ENCODE measurements around the gene KLHL29.

KLHL29 gene

DNA sequence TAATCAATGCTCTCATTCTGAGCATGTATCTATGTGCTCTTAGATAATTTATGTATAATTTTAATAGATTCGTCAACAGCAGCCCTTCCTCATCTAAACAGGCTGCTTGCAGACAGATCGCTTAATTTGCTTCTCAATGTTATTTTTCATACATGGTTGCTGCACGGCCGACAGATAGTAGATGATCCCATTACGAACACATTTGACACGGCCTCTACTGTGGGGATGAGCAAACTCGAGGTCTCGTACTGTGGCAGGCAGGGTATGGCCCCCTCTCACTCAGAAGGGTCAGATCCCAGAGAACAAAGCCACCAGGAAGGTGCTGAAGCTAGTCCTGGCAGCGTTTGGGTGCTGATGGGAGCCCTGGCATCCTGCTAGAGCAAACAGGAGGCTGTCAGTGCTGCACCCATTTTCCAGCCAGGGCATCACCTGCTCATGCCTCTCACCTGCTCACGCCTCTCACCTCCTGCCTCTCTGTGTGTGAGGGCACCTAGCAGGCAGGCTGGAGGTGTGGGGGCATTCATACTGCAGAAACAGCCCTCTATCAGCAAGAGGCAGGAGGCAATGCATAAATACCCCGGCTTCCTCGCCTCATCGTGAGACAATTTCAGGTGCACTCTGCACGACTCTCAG lies 80.0 kb downstream of the KLHL29 start:
- no peaks in the 10 kb centered on the region for H3K27me3 ChIP-seq (ENCODE audit: control insufficient read depth in 2 of 2, insufficient read depth in 2 of 2, low read length in 2 of 2)
- H3K4me3 ChIP-seq (ENCODE audit: low read length in 2 of 2) = no peak overlapping the region
- H3K27ac ChIP-seq (ENCODE audit: low read depth in 2 of 2, low read length in 2 of 2) = no peak overlapping the region
- H3K4me1 ChIP-seq (ENCODE audit: control insufficient read depth in 2 of 2, insufficient read depth in 2 of 2, low read length in 2 of 2) = no peaks in the 10 kb centered on the region
- H3K9ac ChIP-seq (ENCODE audit: low read depth in 1 of 2, low read length in 2 of 2) = no peak overlapping the region
- no peaks in the 10 kb centered on the region for H3K9me3 ChIP-seq (ENCODE audit: control insufficient read depth in 2 of 2, low read length in 2 of 2)
- H3K36me3 ChIP-seq (ENCODE audit: control insufficient read depth in 2 of 2, insufficient read depth in 2 of 2, low read length in 2 of 2) = no peaks in the 10 kb centered on the region

DNA sequence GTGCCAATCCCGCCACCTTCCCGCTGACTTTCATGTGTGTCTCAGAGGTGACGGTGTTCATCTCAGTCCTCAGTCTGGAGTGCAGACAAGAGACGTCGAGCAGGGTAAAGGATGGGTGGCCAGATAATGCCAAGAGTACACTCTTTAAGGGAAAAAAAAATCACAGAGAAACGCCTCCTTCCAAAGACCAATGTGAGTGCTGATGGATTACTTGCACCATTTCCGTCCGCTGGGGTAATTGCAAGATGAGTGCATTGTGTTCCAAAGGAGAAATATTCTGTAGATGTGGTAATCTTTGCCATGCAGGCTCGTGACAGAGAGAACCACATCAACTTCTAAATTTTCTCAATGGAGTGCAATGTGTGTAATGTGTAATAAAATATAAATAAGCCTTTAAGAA lies 81.0 kb downstream of the KLHL29 start:
- Histone ChIP-seq H3K9me3 (ENCODE audit: control insufficient read depth in 2 of 2, low read length in 2 of 2) (no peaks in the 10 kb centered on the region), H3K36me3 (ENCODE audit: control insufficient read depth in 2 of 2, insufficient read depth in 2 of 2, low read length in 2 of 2) (no peaks in the 10 kb centered on the region), H3K9ac (ENCODE audit: low read depth in 1 of 2, low read length in 2 of 2) (no peak overlapping the region), H3K27me3 (ENCODE audit: control insufficient read depth in 2 of 2, insufficient read depth in 2 of 2, low read length in 2 of 2) (no peaks in the 10 kb centered on the region), H3K4me1 (ENCODE audit: control insufficient read depth in 2 of 2, insufficient read depth in 2 of 2, low read length in 2 of 2) (no peaks in the 10 kb centered on the region), H3K4me3 (ENCODE audit: low read length in 2 of 2) (no peak overlapping the region), H3K27ac (ENCODE audit: low read depth in 2 of 2, low read length in 2 of 2) (no peak overlapping the region)

DNA sequence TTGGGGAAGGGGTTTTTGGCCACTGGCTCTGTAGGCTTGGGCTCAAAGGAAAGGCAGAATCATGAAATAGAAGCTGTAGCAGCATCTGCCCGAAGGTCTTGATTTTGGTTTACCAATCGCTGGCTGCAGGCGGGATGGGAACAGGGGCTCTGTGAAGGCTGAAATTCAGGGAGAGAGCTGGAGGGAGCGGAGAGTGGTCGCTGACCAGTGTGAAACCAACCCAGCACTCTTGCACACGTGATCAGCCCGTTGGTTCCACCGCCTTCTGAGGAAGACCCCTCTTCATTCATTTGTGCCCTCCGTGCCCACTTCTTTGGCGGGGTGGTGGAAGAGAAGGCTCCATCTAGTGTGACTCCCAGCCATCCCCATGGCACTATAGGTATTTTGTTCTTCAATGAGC lies 82.6 kb downstream of the KLHL29 start:
- H3K36me3 ChIP-seq (ENCODE audit: control insufficient read depth in 2 of 2, insufficient read depth in 2 of 2, low read length in 2 of 2) = no peaks in the 10 kb centered on the region
- H3K4me1 ChIP-seq (ENCODE audit: control insufficient read depth in 2 of 2, insufficient read depth in 2 of 2, low read length in 2 of 2) = no peaks in the 10 kb centered on the region
- H3K27ac ChIP-seq (ENCODE audit: low read depth in 2 of 2, low read length in 2 of 2) = no peak overlapping the region
- no peak overlapping the region for H3K4me3 ChIP-seq (ENCODE audit: low read length in 2 of 2)
- no peak overlapping the region for H3K9ac ChIP-seq (ENCODE audit: low read depth in 1 of 2, low read length in 2 of 2)
- H3K9me3 ChIP-seq (ENCODE audit: control insufficient read depth in 2 of 2, low read length in 2 of 2) = no peaks in the 10 kb centered on the region
- no peaks in the 10 kb centered on the region for H3K27me3 ChIP-seq (ENCODE audit: control insufficient read depth in 2 of 2, insufficient read depth in 2 of 2, low read length in 2 of 2)

DNA sequence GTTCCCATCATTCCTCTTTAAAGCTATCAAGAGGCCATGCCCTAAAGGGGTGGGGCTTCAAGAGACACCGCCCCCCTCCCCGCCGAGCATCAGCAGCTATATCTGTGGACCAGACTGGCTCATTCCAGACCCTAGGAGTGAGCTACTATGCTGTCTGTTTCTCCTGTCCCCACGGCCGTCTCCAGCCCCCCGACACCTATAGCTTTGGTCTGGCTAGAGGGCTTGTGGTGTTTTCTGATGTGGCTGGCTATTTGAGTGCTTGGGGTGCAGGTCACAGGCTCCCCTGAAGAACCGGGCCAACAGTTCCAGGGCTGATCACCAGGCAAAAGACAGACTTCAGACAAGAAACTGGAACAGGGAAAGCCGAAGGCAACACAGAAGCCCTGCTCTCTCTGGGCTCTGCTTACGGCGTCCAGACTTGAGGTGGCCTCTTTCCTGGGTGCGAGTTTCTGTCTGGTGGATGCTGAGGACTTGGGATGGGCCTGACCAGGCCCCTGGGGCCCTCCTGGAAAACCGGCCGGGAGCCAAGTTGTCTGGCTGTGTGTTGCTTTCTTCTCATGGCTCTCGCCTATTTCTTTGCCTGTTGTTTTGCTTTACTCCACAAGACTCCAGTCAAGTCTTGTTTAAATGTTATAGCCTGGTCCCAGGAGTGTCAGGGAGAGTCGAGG lies 83.6 kb downstream of the KLHL29 start:
- Histone ChIP-seq H3K9me3 (ENCODE audit: control insufficient read depth in 2 of 2, low read length in 2 of 2) (no peaks in the 10 kb centered on the region), H3K27me3 (ENCODE audit: control insufficient read depth in 2 of 2, insufficient read depth in 2 of 2, low read length in 2 of 2) (no peaks in the 10 kb centered on the region), H3K9ac (ENCODE audit: low read depth in 1 of 2, low read length in 2 of 2) (no peak overlapping the region), H3K27ac (ENCODE audit: low read depth in 2 of 2, low read length in 2 of 2) (no peak overlapping the region), H3K36me3 (ENCODE audit: control insufficient read depth in 2 of 2, insufficient read depth in 2 of 2, low read length in 2 of 2) (no peaks in the 10 kb centered on the region), H3K4me3 (ENCODE audit: low read length in 2 of 2) (no peak overlapping the region), H3K4me1 (ENCODE audit: control insufficient read depth in 2 of 2, insufficient read depth in 2 of 2, low read length in 2 of 2) (no peaks in the 10 kb centered on the region)

DNA sequence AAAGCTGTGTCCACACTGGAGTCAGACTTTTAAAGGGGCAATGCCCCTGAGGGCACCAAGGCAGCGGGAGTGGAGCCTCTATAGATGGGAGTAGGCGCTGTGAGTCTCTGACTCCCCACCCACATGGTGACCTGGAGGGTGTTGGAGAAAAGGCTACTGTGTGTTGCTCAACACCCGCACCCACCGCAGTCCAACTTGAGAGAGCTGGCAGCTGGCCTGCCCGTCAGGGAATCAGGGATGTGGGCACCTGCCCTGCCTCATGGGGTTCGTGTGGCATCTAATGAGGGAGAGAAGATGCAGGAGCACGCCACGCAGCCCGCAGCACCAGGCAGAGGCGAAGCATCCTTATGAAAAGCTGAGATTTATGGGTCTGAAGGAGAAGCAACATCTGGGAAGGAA lies 84.2 kb downstream of the KLHL29 start:
- Histone ChIP-seq H3K27ac (ENCODE audit: low read depth in 2 of 2, low read length in 2 of 2) (no peak overlapping the region), H3K36me3 (ENCODE audit: control insufficient read depth in 2 of 2, insufficient read depth in 2 of 2, low read length in 2 of 2) (no peaks in the 10 kb centered on the region)

DNA sequence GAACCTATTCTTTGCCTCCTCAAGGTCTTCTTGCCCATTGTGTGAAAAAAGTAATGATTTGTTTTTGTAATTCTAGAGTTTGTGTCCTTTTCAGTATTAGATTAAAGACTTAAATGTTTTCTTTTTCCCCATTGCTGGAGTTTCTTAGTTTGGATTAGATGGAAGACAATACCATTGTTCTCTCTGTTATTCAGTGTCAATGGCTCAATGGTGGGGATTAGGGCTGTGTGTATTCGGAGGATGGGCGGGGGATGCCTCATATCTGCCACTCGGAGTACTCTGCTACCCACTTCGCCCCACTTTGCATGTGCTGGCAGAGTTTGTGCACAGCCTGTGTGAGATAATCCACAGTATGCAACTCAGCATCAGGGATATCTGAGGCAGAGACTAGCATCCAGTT lies 90.1 kb downstream of the KLHL29 start:
- Histone ChIP-seq H3K27me3 (ENCODE audit: control insufficient read depth in 2 of 2, insufficient read depth in 2 of 2, low read length in 2 of 2) (no peaks in the 10 kb centered on the region), H3K27ac (ENCODE audit: low read depth in 2 of 2, low read length in 2 of 2) (no peak overlapping the region), H3K36me3 (ENCODE audit: control insufficient read depth in 2 of 2, insufficient read depth in 2 of 2, low read length in 2 of 2) (no peaks in the 10 kb centered on the region), H3K9me3 (ENCODE audit: control insufficient read depth in 2 of 2, low read length in 2 of 2) (no peaks in the 10 kb centered on the region), H3K9ac (ENCODE audit: low read depth in 1 of 2, low read length in 2 of 2) (no peak overlapping the region), H3K4me1 (ENCODE audit: control insufficient read depth in 2 of 2, insufficient read depth in 2 of 2, low read length in 2 of 2) (no peaks in the 10 kb centered on the region), H3K4me3 (ENCODE audit: low read length in 2 of 2) (no peak overlapping the region)

More for the DNA sequence above, 84.2 kb downstream of the KLHL29 start:
- no peak overlapping the region for H3K4me3 ChIP-seq (ENCODE audit: low read length in 2 of 2)
- no peaks in the 10 kb centered on the region for H3K4me1 ChIP-seq (ENCODE audit: control insufficient read depth in 2 of 2, insufficient read depth in 2 of 2, low read length in 2 of 2)
- H3K27me3 ChIP-seq (ENCODE audit: control insufficient read depth in 2 of 2, insufficient read depth in 2 of 2, low read length in 2 of 2) = no peaks in the 10 kb centered on the region
- H3K9me3 ChIP-seq (ENCODE audit: control insufficient read depth in 2 of 2, low read length in 2 of 2) = no peaks in the 10 kb centered on the region
- H3K9ac ChIP-seq (ENCODE audit: low read depth in 1 of 2, low read length in 2 of 2) = no peak overlapping the region

DNA sequence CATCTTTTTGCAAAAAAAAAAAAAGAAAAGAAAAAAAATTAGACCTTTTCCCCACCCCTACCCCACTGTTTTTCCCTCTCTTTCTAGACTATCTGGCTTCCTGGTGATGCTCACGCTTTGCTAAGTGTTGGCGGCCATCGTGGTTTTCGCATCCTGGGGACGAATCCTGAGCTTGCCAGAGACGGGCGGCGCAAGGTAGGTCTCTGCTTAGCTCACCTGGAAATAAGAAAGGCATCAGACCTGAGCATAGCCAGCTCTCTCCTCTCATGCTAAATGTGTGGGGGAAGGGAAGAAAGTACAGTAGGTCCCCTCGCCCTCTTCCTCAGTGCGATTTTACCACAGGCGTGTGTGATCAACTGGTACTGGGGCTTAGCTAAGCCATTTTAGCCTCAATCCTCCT lies 90.5 kb downstream of the KLHL29 start:
- H3K27me3 ChIP-seq (ENCODE audit: control insufficient read depth in 2 of 2, insufficient read depth in 2 of 2, low read length in 2 of 2) = no peaks in the 10 kb centered on the region
- H3K9ac ChIP-seq (ENCODE audit: low read depth in 1 of 2, low read length in 2 of 2) = no peak overlapping the region
- H3K36me3 ChIP-seq (ENCODE audit: control insufficient read depth in 2 of 2, insufficient read depth in 2 of 2, low read length in 2 of 2) = no peaks in the 10 kb centered on the region
- H3K27ac ChIP-seq (ENCODE audit: low read depth in 2 of 2, low read length in 2 of 2) = no peak overlapping the region
- no peaks in the 10 kb centered on the region for H3K9me3 ChIP-seq (ENCODE audit: control insufficient read depth in 2 of 2, low read length in 2 of 2)
- no peaks in the 10 kb centered on the region for H3K4me1 ChIP-seq (ENCODE audit: control insufficient read depth in 2 of 2, insufficient read depth in 2 of 2, low read length in 2 of 2)
- no peak overlapping the region for H3K4me3 ChIP-seq (ENCODE audit: low read length in 2 of 2)

DNA sequence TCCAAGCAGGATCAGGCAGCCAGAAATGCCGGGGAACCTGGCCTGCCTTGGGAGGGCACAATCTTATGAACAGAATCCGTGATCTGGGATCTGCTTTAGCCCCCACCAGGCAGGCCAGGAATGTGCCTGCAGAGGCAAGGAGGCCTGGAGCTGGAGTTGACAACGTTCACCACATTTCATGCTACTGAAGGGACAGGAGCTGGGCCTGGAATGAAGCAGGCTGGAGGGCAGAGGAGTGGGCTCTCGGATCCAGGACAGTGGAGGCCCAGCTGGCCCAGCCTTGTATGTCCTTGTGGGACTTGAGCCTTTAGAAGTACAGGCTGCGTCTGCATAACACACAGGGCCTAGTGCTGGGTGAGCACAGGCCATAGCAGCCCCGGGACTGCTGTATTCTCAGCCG lies 91.8 kb downstream of the KLHL29 start:
- Histone ChIP-seq H3K9ac (ENCODE audit: low read depth in 1 of 2, low read length in 2 of 2) (no peak overlapping the region), H3K9me3 (ENCODE audit: control insufficient read depth in 2 of 2, low read length in 2 of 2) (no peaks in the 10 kb centered on the region), H3K4me3 (ENCODE audit: low read length in 2 of 2) (no peak overlapping the region), H3K4me1 (ENCODE audit: control insufficient read depth in 2 of 2, insufficient read depth in 2 of 2, low read length in 2 of 2) (no peaks in the 10 kb centered on the region), H3K27ac (ENCODE audit: low read depth in 2 of 2, low read length in 2 of 2) (no peak overlapping the region), H3K27me3 (ENCODE audit: control insufficient read depth in 2 of 2, insufficient read depth in 2 of 2, low read length in 2 of 2) (no peaks in the 10 kb centered on the region), H3K36me3 (ENCODE audit: control insufficient read depth in 2 of 2, insufficient read depth in 2 of 2, low read length in 2 of 2) (no peaks in the 10 kb centered on the region)

DNA sequence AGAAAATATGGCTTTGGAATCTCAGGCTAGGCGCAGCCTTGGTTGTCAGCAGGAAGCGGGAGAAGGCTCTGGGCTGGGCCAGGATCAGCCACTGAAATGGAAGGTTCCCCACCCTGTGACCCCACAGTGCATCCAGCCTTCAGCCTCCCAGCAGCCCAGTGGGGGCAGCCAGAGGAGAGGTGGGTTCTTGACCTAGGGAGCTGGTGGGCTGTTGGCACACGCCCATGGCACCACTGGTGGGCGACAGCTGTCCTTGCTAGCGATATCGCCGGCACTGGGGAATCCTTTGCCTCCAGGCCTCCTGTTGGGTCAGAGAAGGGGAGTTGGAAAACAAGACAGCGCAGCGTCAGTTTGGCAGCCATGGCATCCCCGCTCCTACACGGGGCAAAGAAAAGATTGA lies 92.4 kb downstream of the KLHL29 start:
- Histone ChIP-seq H3K9me3 (ENCODE audit: control insufficient read depth in 2 of 2, low read length in 2 of 2) (no peaks in the 10 kb centered on the region), H3K36me3 (ENCODE audit: control insufficient read depth in 2 of 2, insufficient read depth in 2 of 2, low read length in 2 of 2) (no peaks in the 10 kb centered on the region), H3K27me3 (ENCODE audit: control insufficient read depth in 2 of 2, insufficient read depth in 2 of 2, low read length in 2 of 2) (no peaks in the 10 kb centered on the region), H3K27ac (ENCODE audit: low read depth in 2 of 2, low read length in 2 of 2) (no peak overlapping the region), H3K4me1 (ENCODE audit: control insufficient read depth in 2 of 2, insufficient read depth in 2 of 2, low read length in 2 of 2) (no peaks in the 10 kb centered on the region), H3K4me3 (ENCODE audit: low read length in 2 of 2) (no peak overlapping the region), H3K9ac (ENCODE audit: low read depth in 1 of 2, low read length in 2 of 2) (no peak overlapping the region)

DNA sequence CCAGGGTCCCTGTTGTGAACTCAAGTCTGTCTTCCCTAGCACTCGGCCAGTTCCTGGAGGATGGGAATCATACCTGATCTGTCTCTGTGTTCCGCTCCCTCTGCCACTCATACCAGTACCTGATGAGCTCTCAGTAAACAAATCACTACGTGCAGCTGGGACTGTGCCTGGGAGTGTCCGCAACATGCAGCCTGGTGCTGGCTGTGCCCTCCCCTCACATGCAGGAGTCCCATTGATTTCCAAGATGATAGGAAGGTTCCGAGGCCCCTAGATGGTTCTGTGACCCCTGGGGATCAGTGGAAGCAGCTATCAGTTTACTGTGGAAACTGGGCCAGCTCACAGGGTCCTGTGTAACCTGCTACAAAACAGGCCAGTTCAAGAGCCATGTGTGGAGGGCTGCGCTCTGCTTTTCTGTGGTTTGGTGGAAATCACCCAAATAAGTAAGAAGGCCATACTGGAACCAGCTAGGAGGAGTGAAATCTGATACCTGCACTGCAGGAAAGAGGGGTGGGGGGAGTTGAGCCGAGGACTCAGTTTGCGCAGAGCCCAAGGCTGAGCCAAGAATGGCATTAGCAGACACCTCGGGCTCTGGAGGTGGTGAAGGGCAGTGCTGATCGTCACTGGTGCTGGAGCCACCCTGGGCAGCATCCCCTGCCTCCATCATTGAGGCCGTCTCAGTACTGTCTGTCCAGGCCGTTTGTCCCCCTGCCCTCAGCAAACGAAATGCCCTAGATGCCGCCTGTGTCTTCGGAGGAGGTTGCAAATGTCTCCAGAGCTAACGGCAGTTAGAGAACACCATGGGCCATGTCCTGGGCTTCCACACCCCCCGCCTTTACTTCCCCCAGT lies 93.3 kb downstream of the KLHL29 start:
- H3K36me3 ChIP-seq (ENCODE audit: control insufficient read depth in 2 of 2, insufficient read depth in 2 of 2, low read length in 2 of 2) = no peaks in the 10 kb centered on the region
- no peak overlapping the region for H3K9ac ChIP-seq (ENCODE audit: low read depth in 1 of 2, low read length in 2 of 2)
- no peak overlapping the region for H3K27ac ChIP-seq (ENCODE audit: low read depth in 2 of 2, low read length in 2 of 2)
- H3K4me3 ChIP-seq (ENCODE audit: low read length in 2 of 2) = no peak overlapping the region
- H3K9me3 ChIP-seq (ENCODE audit: control insufficient read depth in 2 of 2, low read length in 2 of 2) = no peaks in the 10 kb centered on the region
- no peaks in the 10 kb centered on the region for H3K4me1 ChIP-seq (ENCODE audit: control insufficient read depth in 2 of 2, insufficient read depth in 2 of 2, low read length in 2 of 2)
- H3K27me3 ChIP-seq (ENCODE audit: control insufficient read depth in 2 of 2, insufficient read depth in 2 of 2, low read length in 2 of 2) = no peaks in the 10 kb centered on the region
